A549 treated with DMSO at 1 μM for 4 hours (cell line): Measurements from ENCODE around the gene GIT2. TPM values are rescaled to one million over a fixed set of nuclear protein-coding genes. Genes with fewer than 3 reads are reported as not detected.

ENCODE experiments used
- total RNA-seq: library from RNA; stranded (reverse); fragments of 200-300 nt; extraction: Qiagen RNA extraction; gene quantifications from 5 replicates; pipeline ENCODE4 v1.2.3, GENCODE V29; 2022; ENCODE audit warnings: low read depth

Gene GIT2
- total RNA-seq, result 16.4 to 22.5 TPM (median 21.6 TPM) in 5 replicates

GRCh38 chr12:109995686-109996482 is at the start of gene GIT2:
Gene GIT2 (minus strand): TSS chr12:109996368. CDS start chr12:109996224, 144 bp downstream.

GRCh38 chr12:109998904-109999648 is 2.9 kb upstream of the GIT2 start, which contains the start of gene ANKRD13A:
Gene ANKRD13A (plus strand): TSS chr12:109999430. CDS start chr12:109999689, 259 bp downstream.

GRCh38 chr12:109899783-109900751 is 96.1 kb downstream of the GIT2 start, which contains the start of gene TCHP:
Gene TCHP (plus strand): TSS chr12:109900274. CDS start chr12:109903027, 2,753 bp downstream.

GRCh38 chr12:109880043-109880931 is 115.9 kb downstream of the GIT2 start, which contains the start of gene GLTP:
Gene GLTP (minus strand): TSS chr12:109880541. CDS start chr12:109880374, 167 bp downstream.

Other genes with a start within 250 kb of the GIT2 start
- gene TRPV4, start 163.0 kb downstream of the GIT2 start, total RNA-seq, result 0.03 to 0.08 TPM (median 0.06 TPM) in 3 of 5 replicates, not detected in the others
- gene GLTP, start 115.8 kb downstream of the GIT2 start, total RNA-seq, result 19.9 to 22.7 TPM (median 21.4 TPM) in 5 replicates
- 16.1 to 20.1 TPM (median 17.9 TPM) in 5 replicates for gene TCHP, start 96.1 kb downstream of the GIT2 start, total RNA-seq
- gene ANKRD13A, start 3.1 kb upstream of the GIT2 start, total RNA-seq, result 16.2 to 24.2 TPM (median 19.7 TPM) in 5 replicates
- gene C12orf76, start 52.2 kb upstream of the GIT2 start, total RNA-seq, result 6.7 to 7.7 TPM (median 7.7 TPM) in 5 replicates
- gene IFT81, start 128.0 kb upstream of the GIT2 start, total RNA-seq, result 16.0 to 24.4 TPM (median 21.5 TPM) in 5 replicates